HL-60 (cell line): Measurements from ENCODE around the gene LGR6.

Experiments used
- DNase-seq, 2 experiments: peaks; one replicate each; pipeline ENCODE4 v3.0.0-alpha.2; 2010 to 2020; ENCODE audit warnings: low read depth in 1 of 2, low spot score in 1 of 2
- H3K27ac ChIP-seq: fragments of 250-450 bp; sonication (Bioruptor Pico); replicated peaks from 2 replicates; pipeline ENCODE4 v1.5.1; 2020; ENCODE audit warnings: mild to moderate bottlenecking, moderate library complexity
- H3K27me3 ChIP-seq: fragments of 250-450 bp; sonication (Bioruptor Pico); 2 replicates; pipeline ENCODE4 v1.5.1; 2021; ENCODE audit warnings: mild to moderate bottlenecking, moderate library complexity; ENCODE audit not compliant: insufficient read depth, poor library complexity, severe bottlenecking
- H3K4me3 ChIP-seq: replicated peaks from 2 replicates; pipeline ENCODE4 v1.5.1; 2011; ENCODE audit warnings: mild to moderate bottlenecking, control low read depth, low read length; ENCODE audit not compliant: insufficient read depth
- CTCF ChIP-seq: IDR thresholded peaks from one replicate; pipeline ENCODE4 v1.5.1; 2011; ENCODE audit warnings: low read length, control low read depth, inconsistent platforms; ENCODE audit not compliant: insufficient read depth
- GABPA ChIP-seq: IDR thresholded peaks from 2 replicates; pipeline ENCODE4 v1.6.1; 2012; ENCODE audit warnings: low read depth
- POLR2AphosphoS5 ChIP-seq: IDR thresholded peaks from 2 replicates; pipeline ENCODE4 v1.6.1; 2012; ENCODE audit warnings: low read depth
- REST ChIP-seq: IDR thresholded peaks from 2 replicates; pipeline ENCODE4 v1.6.1; 2012; ENCODE audit warnings: low read depth; ENCODE audit not compliant: insufficient replicate concordance
- SPI1 ChIP-seq: IDR thresholded peaks from 2 replicates; pipeline ENCODE4 v1.6.1; 2012; ENCODE audit warnings: low read depth, mild to moderate bottlenecking, borderline replicate concordance

Gene LGR6

GRCh38 chr1:202168861-202169260, 24.7 kb upstream of the LGR6 start:
- H3K27me3 ChIP-seq: no peaks in the 10 kb centered on the region
- H3K27ac ChIP-seq: no peak overlapping the region
- no peak for DNase-seq
- no peak overlapping the region for H3K4me3 ChIP-seq
- TF ChIP-seq REST (no peak), CTCF (no peak)

DNA sequence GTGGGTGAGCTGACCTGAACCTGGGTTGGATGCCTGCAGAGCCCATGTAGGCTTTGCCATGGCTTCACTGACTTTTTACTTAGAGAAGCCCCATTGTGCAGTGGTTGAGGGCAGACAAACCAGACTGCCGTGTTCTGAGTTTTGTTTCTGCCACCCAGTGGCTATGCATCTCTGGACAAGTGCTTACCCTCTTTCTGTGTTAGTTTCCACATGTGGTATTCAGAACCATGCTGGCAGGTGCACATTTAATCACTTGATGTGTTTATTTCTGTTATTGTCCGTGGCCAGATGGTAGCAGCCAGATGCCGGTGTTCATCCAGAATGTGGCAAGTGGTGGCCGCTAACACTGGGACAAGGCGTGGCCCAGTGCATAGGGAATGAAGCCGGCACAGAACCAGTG, 22.9 kb upstream of the LGR6 start:
- no peak for DNase-seq

DNA sequence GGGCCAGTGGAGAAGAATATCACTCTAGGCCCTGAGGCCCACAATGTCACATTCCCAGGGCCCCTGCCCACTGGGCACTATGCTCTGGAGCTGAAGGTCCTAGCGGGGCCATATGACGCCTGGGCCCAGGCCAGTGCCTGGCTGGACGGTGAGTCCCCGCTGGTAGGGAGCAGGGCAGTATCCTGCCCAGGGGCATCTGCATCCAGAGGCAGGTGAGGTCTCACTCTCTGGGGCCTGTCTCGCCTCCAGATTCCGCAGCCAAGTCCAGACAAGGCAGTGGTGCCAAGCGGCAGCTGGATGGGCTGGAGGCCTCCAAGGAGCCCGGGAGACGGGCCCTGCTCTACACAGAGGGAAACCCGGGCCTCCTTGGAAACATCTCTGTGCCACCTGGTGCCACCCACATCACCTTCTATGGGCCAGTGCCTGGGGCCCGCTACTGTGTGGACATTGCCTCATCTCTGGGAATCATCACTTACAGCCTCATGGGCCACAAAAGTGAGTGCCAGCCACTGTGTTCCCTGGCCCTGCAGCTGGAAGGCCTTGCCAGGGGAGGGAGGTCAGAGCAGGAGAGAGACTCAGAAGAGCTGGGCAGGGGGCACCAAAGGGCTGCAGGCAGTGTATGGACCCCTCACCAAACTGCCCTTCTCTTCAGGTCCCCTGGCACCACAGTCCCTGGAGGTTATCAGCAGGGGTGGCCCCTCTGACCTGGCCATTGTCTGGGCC, 22.1 kb upstream of the LGR6 start:
- Histone ChIP-seq H3K27me3 (no peaks in the 10 kb centered on the region), H3K4me3 (no peak overlapping the region), H3K27ac (no peak overlapping the region)
- no peak for DNase-seq
- TF ChIP-seq POLR2AphosphoS5 (no peak), CTCF (no peak), SPI1 (no peak)

More for the DNA sequence above, 22.9 kb upstream of the LGR6 start:
- no peak overlapping the region for H3K4me3 ChIP-seq
- H3K27me3 ChIP-seq: no peaks in the 10 kb centered on the region
- TF ChIP-seq POLR2AphosphoS5 (no peak), GABPA (no peak), REST (no peak), SPI1 (no peak), CTCF (no peak)
- H3K27ac ChIP-seq: no peak overlapping the region

GRCh38 chr1:202172015-202172355, 21.6 kb upstream of the LGR6 start:
- no peak for DNase-seq
- TF ChIP-seq GABPA: no peak
- TF ChIP-seq REST: no peak
- TF ChIP-seq SPI1: no peak
- no peak for TF ChIP-seq CTCF
- TF ChIP-seq POLR2AphosphoS5: no peak
- Histone ChIP-seq H3K27ac (no peak overlapping the region), H3K4me3 (no peak overlapping the region), H3K27me3 (no peaks in the 10 kb centered on the region)
